ENCODE measurements around the gene FHIP1A.

FHIP1A gene

GRCh38 chr4:151408630-151409469 is at the start of gene FHIP1A:
Gene FHIP1A, plus strand, starts transcription at chr4:151409176. Its CDS starts 157,084 bp downstream, at chr4:151566260.
- H2AFZ ChIP-seq (ENCODE audit: low read depth, low read length), result peak within 1 kb of the TSS; percentile 72
- H3K27ac ChIP-seq (ENCODE audit: low read length), result no peak within 1 kb of the TSS
- H3K36me3 ChIP-seq (replicated peaks; ENCODE audit: low read depth, low read length), result no peaks in the 10 kb centered on the region
- TF ChIP-seq EZH2phosphoT487 (IDR thresholded peaks at IDR 0.05; ENCODE audit: low read depth) (no peak), CTCF (IDR thresholded peaks at IDR 0.05; ENCODE audit: low read depth, low read length) (no peak)
- peaks cover 8% of the 10 kb centered on the region for H3K4me1 ChIP-seq (ENCODE audit: low read length)
- H3K4me3 ChIP-seq (ENCODE audit: low read length), result peak within 1 kb of the TSS; percentile 83
- H3K79me2 ChIP-seq (ENCODE audit: low read length), result no peaks in the 10 kb centered on the region
- peak within 1 kb of the TSS; percentile 88 for H3K4me2 ChIP-seq (ENCODE audit: low read length)
- H3K9ac ChIP-seq (ENCODE audit: low read length), result peak within 1 kb of the TSS; percentile 59
- H4K20me1 ChIP-seq (ENCODE audit: insufficient read depth, low read length), result no peaks in the 10 kb centered on the region
- H3K9me3 ChIP-seq (ENCODE audit: insufficient read depth, low read length), result no peaks in the 10 kb centered on the region
- peaks cover 20% of the 10 kb centered on the region for H3K27me3 ChIP-seq (ENCODE audit: low read depth, low read length)

- TF ChIP-seq EZH2phosphoT487 (IDR thresholded peaks at IDR 0.05; ENCODE audit: low read depth), result no peak
- Histone ChIP-seq H3K79me2 (ENCODE audit: low read length) (no peaks in the 10 kb centered on the region), H3K4me3 (ENCODE audit: low read length) (no peak overlapping the region), H3K4me2 (ENCODE audit: low read length) (no peak overlapping the region), H3K27ac (ENCODE audit: low read length) (no peak overlapping the region), H3K36me3 (replicated peaks; ENCODE audit: low read depth, low read length) (no peaks in the 10 kb centered on the region), H4K20me1 (ENCODE audit: insufficient read depth, low read length) (no peaks in the 10 kb centered on the region), H3K4me1 (ENCODE audit: low read length) (0 out of 2 replicates have a peak, but pooled peaks cover 4% of the 10 kb centered on the region), H3K9ac (ENCODE audit: low read length) (no peak overlapping the region), H3K9me3 (ENCODE audit: insufficient read depth, low read length) (no peaks in the 10 kb centered on the region), H2AFZ (ENCODE audit: low read depth, low read length) (no peak overlapping the region), H3K27me3 (ENCODE audit: low read depth, low read length) (peaks cover 12% of the 10 kb centered on the region; the same call in 1 of the 2 replicates)
Measured at GRCh38 chr4:151359576-151359975, 49.4 kb upstream of the FHIP1A start.

GRCh38 chr4:151361126-151361525 is 47.9 kb upstream of the FHIP1A start:
- no peaks in the 10 kb centered on the region for H3K79me2 ChIP-seq (ENCODE audit: low read length)
- no peak overlapping the region for H3K9ac ChIP-seq (ENCODE audit: low read length)
- TF ChIP-seq CTCF (IDR thresholded peaks at IDR 0.05; ENCODE audit: low read depth, low read length) (no peak), EZH2phosphoT487 (IDR thresholded peaks at IDR 0.05; ENCODE audit: low read depth) (no peak)
- H3K4me2 ChIP-seq (ENCODE audit: low read length), result no peak overlapping the region
- H3K9me3 ChIP-seq (ENCODE audit: insufficient read depth, low read length), result no peaks in the 10 kb centered on the region
- H3K36me3 ChIP-seq (replicated peaks; ENCODE audit: low read depth, low read length), result no peaks in the 10 kb centered on the region
- no peak overlapping the region for H3K27ac ChIP-seq (ENCODE audit: low read length)
- H4K20me1 ChIP-seq (ENCODE audit: insufficient read depth, low read length), result no peaks in the 10 kb centered on the region
- H3K4me3 ChIP-seq (ENCODE audit: low read length), result no peak overlapping the region
- peaks cover 12% of the 10 kb centered on the region; the same call in 1 of the 2 replicates for H3K27me3 ChIP-seq (ENCODE audit: low read depth, low read length)
- H2AFZ ChIP-seq (ENCODE audit: low read depth, low read length), result no peak overlapping the region
- 0 out of 2 replicates have a peak, but pooled peaks cover 4% of the 10 kb centered on the region for H3K4me1 ChIP-seq (ENCODE audit: low read length)

- 0 out of 2 replicates have a peak, but pooled peaks cover 4% of the 10 kb centered on the region for H3K4me1 ChIP-seq (ENCODE audit: low read length)
- H3K27ac ChIP-seq (ENCODE audit: low read length), result no peak overlapping the region
- no peaks in the 10 kb centered on the region for H3K9me3 ChIP-seq (ENCODE audit: insufficient read depth, low read length)
- H3K4me3 ChIP-seq (ENCODE audit: low read length), result no peak overlapping the region
- peaks cover 12% of the 10 kb centered on the region; the same call in 1 of the 2 replicates for H3K27me3 ChIP-seq (ENCODE audit: low read depth, low read length)
- no peaks in the 10 kb centered on the region for H3K36me3 ChIP-seq (replicated peaks; ENCODE audit: low read depth, low read length)
- peak overlapping the region; percentile 45 for H2AFZ ChIP-seq (ENCODE audit: low read depth, low read length)
- H4K20me1 ChIP-seq (ENCODE audit: insufficient read depth, low read length), result no peaks in the 10 kb centered on the region
- H3K9ac ChIP-seq (ENCODE audit: low read length), result no peak overlapping the region
- H3K4me2 ChIP-seq (ENCODE audit: low read length), result peak overlapping the region; percentile 52; the same call in 1 of the 2 replicates
- no peaks in the 10 kb centered on the region for H3K79me2 ChIP-seq (ENCODE audit: low read length)
- TF ChIP-seq CTCF (IDR thresholded peaks at IDR 0.05; ENCODE audit: low read depth, low read length) (no peak), EZH2phosphoT487 (IDR thresholded peaks at IDR 0.05; ENCODE audit: low read depth) (no peak)
Measured at GRCh38 chr4:151361966-151362365, 47.0 kb upstream of the FHIP1A start.
